Bronchial smooth muscle cell (primary cell): ENCODE data around the gene S1PR5. TPM values are rescaled to one million over a fixed set of nuclear protein-coding genes. Genes with fewer than 3 reads are reported as not detected.

ENCODE experiments used
- total RNA-seq: library from RNA; depleted of rRNA; stranded (reverse); fragments of >200 nt; gene quantifications from 2 replicates; pipeline ENCODE4 v1.2.1, GENCODE V29; 2014

Gene S1PR5
- under 0.01 and 0.16 TPM in 2 replicates for total RNA-seq

DNA sequence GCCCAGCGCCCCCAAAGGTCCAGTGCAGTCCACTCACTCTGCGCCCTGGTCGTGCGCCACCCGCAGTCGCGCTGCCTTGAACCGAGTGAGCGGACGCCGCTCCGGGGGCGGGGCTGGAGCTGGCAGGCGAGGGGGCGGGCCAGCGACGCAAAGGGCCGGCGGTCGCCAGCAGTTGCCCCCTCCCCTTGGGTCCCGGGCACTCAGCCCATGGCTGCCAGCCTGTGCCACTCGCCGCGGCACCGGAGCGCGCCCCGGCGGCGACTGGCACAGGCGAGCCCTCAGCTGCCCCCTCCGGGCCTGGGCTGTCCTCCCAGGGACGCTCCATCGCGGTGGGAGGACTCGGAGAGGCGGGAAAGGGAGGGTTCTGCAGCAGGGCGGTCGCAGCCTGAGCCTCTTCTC lies at the start of gene S1PR5:
S1PR5 (minus strand) TSS at position 87 of the 399 bp plus-strand sequence. CDS start 2,436 bp downstream, outside the sequence.

DNA sequence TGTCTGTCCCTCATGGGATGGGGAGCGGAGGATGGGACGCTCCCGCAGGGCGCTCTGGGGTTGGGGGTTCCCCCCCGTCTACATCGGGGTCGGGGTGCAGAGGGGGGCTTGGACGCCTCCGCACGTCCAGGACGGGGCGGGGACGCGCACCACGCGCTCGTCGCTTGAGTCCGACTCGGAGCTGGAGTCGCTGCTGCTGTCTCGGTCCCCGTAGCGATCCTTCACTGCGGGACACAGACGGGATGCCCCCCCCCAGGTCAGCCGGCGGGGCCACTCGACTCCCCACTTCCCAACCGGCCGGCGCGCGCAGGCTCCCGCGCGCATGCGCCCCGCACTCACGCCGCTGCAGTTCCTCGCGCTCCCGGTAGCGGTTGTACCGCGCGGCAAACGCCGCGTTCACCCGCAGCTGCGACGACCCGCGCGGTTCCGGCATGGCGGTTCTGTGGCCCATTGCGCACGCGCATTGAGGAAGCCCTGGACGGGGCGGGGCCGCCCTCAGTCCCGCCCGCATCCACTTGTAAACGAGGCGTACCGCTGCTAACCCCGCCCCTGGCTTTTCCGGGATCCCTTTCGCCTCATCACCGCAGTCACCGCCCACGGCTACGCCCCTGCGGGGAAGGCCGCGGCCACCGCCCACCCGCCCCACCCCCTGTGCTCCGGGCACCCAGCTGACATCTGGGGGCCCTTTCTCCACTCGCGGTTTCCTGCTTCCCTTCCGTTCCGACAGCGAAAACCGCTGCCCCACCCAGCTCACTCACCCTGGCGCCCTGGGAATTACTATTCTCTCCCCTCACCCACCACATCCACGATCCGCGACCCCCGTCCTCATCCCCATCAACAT lies 48.5 kb upstream of the S1PR5 start, which contains the start of gene KRI1:
KRI1 (minus strand) TSS at position 444 of the 841 bp plus-strand sequence; CDS start at position 433, 11 bp downstream.

DNA sequence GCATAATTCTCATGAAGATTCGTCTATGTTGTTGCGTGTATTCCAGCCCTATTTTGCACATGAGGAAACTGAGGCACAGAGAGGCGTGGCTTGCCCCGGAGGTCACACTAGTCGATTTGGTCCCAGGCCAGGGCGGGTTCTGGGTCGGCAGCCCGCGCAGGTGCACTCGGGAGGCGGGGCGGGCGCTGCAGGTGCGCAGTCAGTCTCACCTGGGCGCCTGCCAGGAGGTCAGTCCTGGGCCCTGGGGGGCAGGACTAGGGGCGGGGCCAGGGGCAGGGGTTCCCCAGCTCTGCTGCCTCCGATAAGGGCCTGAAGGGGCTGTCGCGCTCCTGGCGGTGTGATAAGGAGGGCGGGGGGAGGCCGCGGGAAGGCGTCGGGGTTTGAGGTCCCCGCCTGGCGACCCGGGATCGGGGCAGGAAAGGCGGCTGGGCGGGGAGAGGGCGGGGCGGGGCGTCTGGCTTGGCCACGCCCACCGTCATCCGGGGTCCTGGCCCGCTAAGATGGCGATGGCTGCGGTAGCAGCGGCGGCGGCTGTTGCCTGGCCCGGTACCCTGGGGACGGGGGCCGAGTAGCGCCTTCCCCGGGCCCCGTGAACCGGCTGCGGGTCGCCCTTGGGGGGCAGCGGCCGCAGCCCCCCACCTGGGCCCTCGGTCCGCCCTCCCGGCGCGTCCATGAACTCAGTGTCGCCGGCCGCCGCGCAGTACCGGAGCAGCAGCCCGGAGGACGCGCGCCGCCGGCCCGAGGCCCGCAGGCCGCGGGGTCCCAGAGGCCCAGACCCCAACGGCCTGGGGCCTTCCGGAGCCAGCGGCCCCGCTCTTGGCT lies 26.4 kb upstream of the S1PR5 start, which contains the start of gene ATG4D:
ATG4D (plus strand) TSS at position 485 of the 822 bp plus-strand sequence; CDS start at position 672, 187 bp downstream.

DNA sequence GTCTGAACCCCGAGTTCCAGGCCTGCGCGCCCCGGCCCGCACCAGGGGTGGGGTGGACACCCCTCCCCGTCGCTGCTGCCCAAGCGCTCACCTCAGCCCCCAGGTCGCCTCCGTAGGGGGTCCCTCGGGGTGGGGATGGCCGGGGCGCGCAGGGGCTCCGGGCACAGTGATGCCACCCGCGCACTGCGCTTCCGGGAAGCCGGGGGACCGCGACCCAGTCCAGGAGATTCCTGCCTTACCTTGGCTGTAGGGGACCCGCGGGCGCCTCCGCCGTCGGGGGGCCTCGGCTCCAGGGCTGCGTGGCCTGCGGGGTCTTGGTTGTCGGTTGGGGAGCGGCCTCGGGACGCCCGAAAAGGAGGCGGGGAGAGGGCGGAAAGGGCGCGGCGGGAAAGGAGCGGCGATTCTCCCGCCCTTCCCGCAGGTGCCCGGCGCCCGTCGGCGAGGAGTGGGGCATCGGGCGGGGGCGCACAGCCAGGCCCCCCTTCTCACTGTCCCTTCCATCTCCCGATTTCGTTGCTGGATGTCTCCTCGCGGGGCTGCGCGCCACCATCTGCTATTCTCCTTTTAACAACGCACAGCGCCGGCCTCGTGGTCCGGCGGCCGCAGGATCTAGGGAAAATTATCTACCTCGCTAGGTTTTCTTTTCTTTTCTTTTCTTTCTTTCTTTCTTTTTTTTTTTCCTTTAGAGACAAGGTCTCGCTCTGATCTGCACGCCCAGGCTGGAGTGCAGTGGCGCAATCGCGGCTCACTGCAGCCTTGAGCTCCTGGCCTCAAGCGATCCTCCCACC lies 14.1 kb downstream of the S1PR5 start, which contains the start of gene KEAP1:
KEAP1 (minus strand) TSS at position 355 of the 788 bp plus-strand sequence. CDS start 3,323 bp downstream, outside the sequence.

Other genes with a start within 250 kb of the S1PR5 start
- gene ICAM1, start 246.3 kb downstream of the S1PR5 start, total RNA-seq, result 3.8 and 5.9 TPM in 2 replicates
- gene ICAM4, start 230.5 kb downstream of the S1PR5 start, total RNA-seq, result 2.7 and 5.7 TPM in 2 replicates
- 0.69 and 1.4 TPM in 2 replicates for gene ICAM5, start 227.5 kb downstream of the S1PR5 start, total RNA-seq
- gene ZGLP1, start 207.6 kb downstream of the S1PR5 start, total RNA-seq, result 0.16 and 0.17 TPM in 2 replicates
- gene FDX2, start 201.4 kb downstream of the S1PR5 start, total RNA-seq, result 14.2 and 20.3 TPM in 2 replicates
- gene RAVER1, start 183.9 kb downstream of the S1PR5 start, total RNA-seq, result 4.1 and 5.2 TPM in 2 replicates
- 9.8 and 12.0 TPM in 2 replicates for gene ICAM3, start 177.8 kb downstream of the S1PR5 start, total RNA-seq
- gene TYK2, start 136.9 kb downstream of the S1PR5 start, total RNA-seq, result 54.4 and 69.6 TPM in 2 replicates
- gene CDC37, start 113.9 kb downstream of the S1PR5 start, total RNA-seq, result 209 and 212 TPM in 2 replicates
- gene PDE4A, start 96.9 kb downstream of the S1PR5 start, total RNA-seq, result 2.4 and 5.3 TPM in 2 replicates
- 99.0 and 146 TPM in 2 replicates for gene KEAP1, start 14.1 kb downstream of the S1PR5 start, total RNA-seq
- gene ATG4D, start 26.5 kb upstream of the S1PR5 start, total RNA-seq, result 6.1 and 6.9 TPM in 2 replicates
- gene KRI1, start 48.6 kb upstream of the S1PR5 start, total RNA-seq, result 6.9 and 7.7 TPM in 2 replicates
- gene CDKN2D, start 51.5 kb upstream of the S1PR5 start, total RNA-seq, result 4.3 and 7.7 TPM in 2 replicates
- not detected in 2 replicates for gene AP1M2, start 69.9 kb upstream of the S1PR5 start, total RNA-seq
- 18.8 and 20.8 TPM in 2 replicates for gene SLC44A2, start 108.1 kb upstream of the S1PR5 start, total RNA-seq
- gene ILF3, start 136.9 kb upstream of the S1PR5 start, total RNA-seq, result 56.8 and 70.9 TPM in 2 replicates
- gene QTRT1, start 184.0 kb upstream of the S1PR5 start, total RNA-seq, result 32.8 and 47.1 TPM in 2 replicates
- 73.2 and 76.1 TPM in 2 replicates for gene DNM2, start 200.6 kb upstream of the S1PR5 start, total RNA-seq